Smooth muscle cell (in vitro differentiated cells): Measurements from ENCODE around the gene DDX25. TPM values are rescaled to one million over a fixed set of nuclear protein-coding genes. Genes with fewer than 3 reads are reported as not detected.

Experiments
- DNase-seq: peaks from one replicate; lab custom pipeline; 2025; ENCODE audit not compliant: unreplicated experiment; lab: John Stamatoyannopoulos, UW
- H2AFZ ChIP-seq: fragments of 200-600 bp; sonication (generic); 2 replicates; pipeline ENCODE4 v1.6.0; 2016; ENCODE audit warnings: antibody characterized with exemption, low read depth, mild to moderate bottlenecking
- H3F3A ChIP-seq: fragments of 200-600 bp; sonication (generic); 2 replicates; pipeline ENCODE4 v1.6.0; 2017; ENCODE audit warnings: antibody characterized with exemption, low read depth
- H3K27ac ChIP-seq: fragments of 200-600 bp; sonication (generic); 2 replicates; pipeline ENCODE4 v1.5.1; 2016; ENCODE audit warnings: low read depth, mild to moderate bottlenecking
- H3K27me3 ChIP-seq: fragments of 200-600 bp; sonication (generic); 2 replicates; pipeline ENCODE4 v1.6.1; 2016; ENCODE audit warnings: low read depth, mild to moderate bottlenecking
- H3K36me3 ChIP-seq: fragments of 200-600 bp; sonication (generic); 2 replicates; pipeline ENCODE4 v1.5.1; 2016; ENCODE audit warnings: low read depth
- H3K4me1 ChIP-seq: fragments of 200-600 bp; sonication (generic); 2 replicates; pipeline ENCODE4 v1.5.1; 2016; ENCODE audit warnings: low read depth
- H3K4me2 ChIP-seq: fragments of 200-600 bp; sonication (generic); 2 replicates; pipeline ENCODE4 v1.6.0; 2016; ENCODE audit warnings: mild to moderate bottlenecking
- H3K4me3 ChIP-seq: fragments of 200-600 bp; sonication (generic); 2 replicates; pipeline ENCODE4 v1.5.1; 2016; ENCODE audit warnings: mild to moderate bottlenecking
- H3K79me2 ChIP-seq: fragments of 200-600 bp; sonication (generic); 2 replicates; pipeline ENCODE4 v1.6.0; 2016; ENCODE audit warnings: low read depth, mild to moderate bottlenecking
- H3K9ac ChIP-seq: fragments of 200-600 bp; sonication (generic); 2 replicates; pipeline ENCODE4 v1.6.0; 2016; ENCODE audit warnings: low read depth
- H3K9me3 ChIP-seq: fragments of 200-600 bp; sonication (generic); replicated peaks from 2 replicates; pipeline ENCODE4 v1.5.1; 2016; ENCODE audit warnings: low read depth
- H4K20me1 ChIP-seq: fragments of 200-600 bp; sonication (generic); 2 replicates; pipeline ENCODE4 v1.6.0; 2016; ENCODE audit warnings: low read depth
- CTCF ChIP-seq: fragments of 200-600 bp; sonication (generic); IDR thresholded peaks from 2 replicates; pipeline ENCODE4 v1.5.1; 2017; ENCODE audit warnings: borderline replicate concordance, mild to moderate bottlenecking, antibody characterized with exemption; ENCODE audit not compliant: insufficient read depth, poor library complexity, severe bottlenecking
- WGBS: methylation state at CpG from one replicate; pipeline ENCODE4 v1.1.7; 2016; ENCODE audit warnings: low lambda C conversion rate; 5-methylcytosine and 5-hydroxymethylcytosine counted together
- polyA plus RNA-seq: library from polyadenylated mRNA; unstranded; fragments of >200 nt; fragmentation: Nextera tagmentation; extraction: Ambion mirVana; gene quantifications from 2 replicates; pipeline ENCODE4 v1.2.1, GENCODE V29; 2016
- total RNA-seq: library from RNA; depleted of rRNA; stranded (reverse); fragments of >200 nt; gene quantifications from 2 replicates; pipeline ENCODE4 v1.2.3, GENCODE V29; 2014

DDX25 gene
- total and polyA plus RNA-seq, 2 experiments from 2014 or later = 0.09 TPM; not detected in 1

GRCh38 chr11:125952973-125953372 lies 48.7 kb downstream of the DDX25 start:
- Histone ChIP-seq H4K20me1 (no peaks in the 10 kb centered on the region), H3K27me3 (no peaks in the 10 kb centered on the region), H3K9ac (no peak overlapping the region), H3K4me3 (no peak overlapping the region), H3K36me3 (no peaks in the 10 kb centered on the region), H3F3A (no peaks in the 10 kb centered on the region), H2AFZ (no peak overlapping the region), H3K9me3 (no peaks in the 10 kb centered on the region), H3K4me2 (no peak overlapping the region), H3K79me2 (no peaks in the 10 kb centered on the region), H3K4me1 (no peaks in the 10 kb centered on the region), H3K27ac (no peak overlapping the region)
- DNase-seq = no peak
- no peak for TF ChIP-seq CTCF
- WGBS = 93% methylated on average over 7 of the region's 7 CpGs

- H3K27me3 ChIP-seq = no peaks in the 10 kb centered on the region
- no peak overlapping the region for H2AFZ ChIP-seq
- H3K36me3 ChIP-seq = no peaks in the 10 kb centered on the region
- no peak overlapping the region for H3K27ac ChIP-seq
- H3K4me2 ChIP-seq = no peak overlapping the region
- DNase-seq = no peak
- no peaks in the 10 kb centered on the region for H3F3A ChIP-seq
- no peaks in the 10 kb centered on the region for H3K79me2 ChIP-seq
- H3K4me3 ChIP-seq = no peak overlapping the region
- no peaks in the 10 kb centered on the region for H3K9me3 ChIP-seq
- WGBS = 93% methylated on average over 18 of the region's 20 CpGs
- H4K20me1 ChIP-seq = no peaks in the 10 kb centered on the region
- no peaks in the 10 kb centered on the region for H3K4me1 ChIP-seq
- no peak for TF ChIP-seq CTCF
- no peak overlapping the region for H3K9ac ChIP-seq
Observed at GRCh38 chr11:125953401-125953935, 49.2 kb downstream of the DDX25 start.

DNA sequence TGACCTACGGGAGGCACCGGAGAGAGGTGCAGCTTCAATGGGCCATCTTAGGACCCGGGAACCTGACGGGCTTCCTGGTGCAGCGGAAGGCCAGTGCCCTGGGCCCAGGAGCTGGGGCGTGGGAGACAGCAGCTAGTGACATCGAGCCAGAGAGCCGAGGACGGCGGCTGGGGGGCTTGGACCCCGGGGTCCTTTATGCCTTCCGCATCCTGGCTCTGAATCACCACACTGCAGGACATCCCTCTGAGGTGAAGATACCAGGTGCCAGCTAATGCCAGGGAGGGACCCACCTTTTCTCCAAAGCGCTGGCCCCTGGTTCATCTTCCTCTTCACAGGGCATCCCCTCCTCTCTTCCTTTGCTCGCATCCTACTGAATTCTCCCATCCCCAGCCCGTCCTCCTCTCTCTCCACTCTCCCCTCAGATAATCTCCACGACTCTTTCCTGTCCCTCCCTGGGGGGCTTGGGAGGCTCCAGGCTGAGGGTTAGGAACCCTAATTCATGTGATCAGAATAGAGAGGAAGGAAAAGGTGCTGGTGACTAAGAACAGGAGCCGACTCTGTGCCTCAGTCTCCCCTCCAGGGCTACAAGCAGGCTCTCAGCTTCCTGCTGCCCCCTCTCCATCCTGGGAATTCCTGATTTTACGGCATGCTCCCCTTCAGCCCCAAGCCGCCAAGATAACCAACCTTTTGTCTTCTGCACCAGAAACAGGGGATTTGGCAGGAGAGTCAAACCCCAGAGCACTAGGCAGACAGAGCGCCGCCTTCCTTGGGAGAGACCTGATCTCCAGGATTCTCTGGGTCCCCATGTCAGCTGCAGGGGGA lies 50.0 kb downstream of the DDX25 start:
- no peak overlapping the region for H3K4me2 ChIP-seq
- H3K79me2 ChIP-seq = no peaks in the 10 kb centered on the region
- H3K36me3 ChIP-seq = no peaks in the 10 kb centered on the region
- H4K20me1 ChIP-seq = no peaks in the 10 kb centered on the region
- no peak overlapping the region for H3K4me3 ChIP-seq
- no peak overlapping the region for H2AFZ ChIP-seq
- no peaks in the 10 kb centered on the region for H3F3A ChIP-seq
- no peak overlapping the region for H3K9ac ChIP-seq
- no peaks in the 10 kb centered on the region for H3K27me3 ChIP-seq
- TF ChIP-seq CTCF = no peak
- no peaks in the 10 kb centered on the region for H3K9me3 ChIP-seq
- H3K27ac ChIP-seq = no peak overlapping the region
- no peaks in the 10 kb centered on the region for H3K4me1 ChIP-seq
- 93% methylated on average over 21 of the region's 21 CpGs for WGBS
- no peak for DNase-seq
